Upper lobe of left lung (tissue), 6 donors: ENCODE measurements around the gene NTSR1. TPM values are rescaled to one million over a fixed set of nuclear protein-coding genes. Genes with fewer than 3 reads are reported as not detected.

Experiments
- ATAC-seq, 2 donors: fragments of 200-7000 bp; cut with Tn5 transposase; one replicate each; pipeline ENCODE4 v1.9.1; 2022; ENCODE audit warnings: mild to moderate bottlenecking in 2 of 2, moderate library complexity in 2 of 2; ENCODE audit not compliant: low FRiP score in 2 of 2
- DNase-seq, 2 donors: peaks; one replicate each; pipeline ENCODE4 v3.0.0-alpha.2; 2019 to 2020
- H3K27ac ChIP-seq, 4 donors: fragments of 200-600 bp; sonication (generic); one replicate each; pipeline ENCODE4 v1.5.1; 2016 to 2019
- H3K27me3 ChIP-seq, 4 donors: fragments of 200-600 bp; sonication (generic); one replicate each; pipeline ENCODE4 v1.5.1; 2017 to 2019
- H3K36me3 ChIP-seq, 4 donors: fragments of 200-600 bp; sonication (generic); one replicate each; pipeline ENCODE4 v1.5.1; 2016 to 2019
- H3K4me1 ChIP-seq, 4 donors: fragments of 200-600 bp; sonication (generic); one replicate each; pipeline ENCODE4 v1.5.1; 2018 to 2019
- H3K4me3 ChIP-seq, 4 donors: fragments of 200-600 bp; sonication (generic); one replicate each; pipeline ENCODE4 v1.5.1; 2017 to 2019; ENCODE audit warnings: mild to moderate bottlenecking in 2 of 4, moderate library complexity in 1 of 4
- H3K9me3 ChIP-seq, 4 donors: fragments of 200-600 bp; sonication (generic); one replicate each; pipeline ENCODE4 v1.5.1; 2018 to 2019
- EP300 ChIP-seq, 4 donors: sonication (generic); formaldehyde crosslinking; IDR thresholded peaks; one replicate each; pipeline ENCODE4 v1.5.1; 2017; ENCODE audit warnings: antibody characterized with exemption in 4 of 4, control low read depth in 2 of 4
- POLR2A ChIP-seq, 4 donors: fragments of 450-650 bp; IDR thresholded peaks; one replicate each; pipeline ENCODE4 v1.5.1; 2016 to 2017; ENCODE audit warnings: antibody characterized with exemption in 4 of 4, mild to moderate bottlenecking in 2 of 4
- POLR2AphosphoS5 ChIP-seq, 2 donors: sonication (generic); formaldehyde crosslinking; IDR thresholded peaks; one replicate each; pipeline ENCODE4 v1.5.1; 2017; ENCODE audit warnings: antibody characterized with exemption in 2 of 2
- WGBS, 2 donors: methylation state at CpG; one replicate each; pipeline ENCODE4 v1.1.5; 2017 to 2018; 5-methylcytosine and 5-hydroxymethylcytosine counted together
- total RNA-seq, 6 donors: library from RNA; depleted of rRNA in 4 of 6; stranded (reverse); fragments of >200 nt in 4 of 6; gene quantifications; one replicate each; pipeline versions ENCODE4 v1.1.0 to v1.2.1, GENCODE V29; 2016 to 2021
- TF ChIP-seq, protein P1 (sequence below), 6 experiments: fragments of 450-650 bp in 4 of 6; fragments of 200-600 bp in 2 of 6; sonication (generic) in 2 of 6; IDR thresholded peaks; one replicate each; pipeline ENCODE4 v1.5.1; 2016 to 2019; ENCODE audit warnings: antibody characterized with exemption in 6 of 6
- donor health status: DM: no; HTN: no; CAD: no; lungs with moderate emphysema.
- donor health status: DM: no; HTN: yes; CAD: no; lungs with severe emphysema.

Gene NTSR1
- total RNA-seq, 6 donors from 2014 or later = 0.20 to 1.4 (median 0.26) TPM; not detected in 1

DNA sequence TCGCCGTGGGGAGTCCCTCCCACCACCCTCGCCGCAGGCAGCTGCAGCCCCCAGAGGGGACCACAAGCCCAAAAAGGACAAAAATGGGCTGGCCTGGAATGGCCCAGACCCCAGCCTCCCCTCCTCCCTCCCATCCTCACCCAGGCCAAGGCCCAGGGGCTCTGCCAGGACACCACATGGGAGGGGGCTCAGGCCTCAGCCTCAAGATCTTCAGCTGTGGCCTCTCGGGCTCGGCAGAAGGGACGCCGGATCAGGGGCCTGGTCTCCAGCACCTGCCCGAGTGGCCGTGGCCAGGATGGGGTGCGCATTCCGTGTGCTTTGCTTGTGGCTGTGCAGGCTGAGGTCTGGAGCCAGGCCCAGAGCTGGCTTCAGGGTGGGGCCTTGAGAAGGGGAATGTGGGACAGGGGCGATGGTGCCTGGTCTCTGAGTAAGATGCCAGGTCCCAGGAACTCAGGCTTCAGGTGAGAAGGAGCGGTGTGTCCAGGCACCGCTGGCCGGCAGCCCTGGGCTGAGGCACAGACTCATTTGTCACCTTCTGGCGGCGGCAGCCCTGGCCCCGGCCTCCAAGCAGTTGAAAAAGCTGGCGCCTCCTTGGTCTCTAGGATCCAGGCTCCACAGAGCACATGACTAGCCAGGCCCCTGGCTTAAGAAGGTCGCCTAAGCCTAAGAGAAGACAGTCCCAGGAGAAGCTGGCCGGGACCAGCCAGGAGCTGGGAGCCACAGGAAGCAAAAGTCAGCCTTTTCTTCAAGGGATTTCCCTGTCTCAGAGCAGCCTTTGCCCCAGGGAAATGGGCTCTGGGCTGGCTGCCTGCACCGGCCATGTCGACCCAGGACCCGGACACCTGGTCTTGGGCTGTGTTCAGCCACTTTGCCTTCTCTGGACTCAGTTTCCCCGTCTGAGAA is 52.5 kb downstream of the NTSR1 start:
- no peaks in the 10 kb centered on the region for H3K4me1 ChIP-seq
- 76 to 77% methylated on average over 12 to 25 of the region's 26 CpGs for WGBS, 2 donors
- TF ChIP-seq EP300 (IDR thresholded peaks at IDR 0.05) = no peak
- no peak for TF ChIP-seq POLR2AphosphoS5 (IDR thresholded peaks at IDR 0.05)
- no peak overlapping the region for H3K27ac ChIP-seq
- DNase-seq = peak in 1 of 2 donors; percentile 75
- H3K9me3 ChIP-seq = no peaks in the 10 kb centered on the region
- peaks cover 0 to 2% (median 0%) of the 10 kb centered on the region in 4 donors for H3K27me3 ChIP-seq
- no peaks in the 10 kb centered on the region for H3K36me3 ChIP-seq
- ATAC-seq = no peak
- H3K4me3 ChIP-seq = no peak overlapping the region

DNA sequence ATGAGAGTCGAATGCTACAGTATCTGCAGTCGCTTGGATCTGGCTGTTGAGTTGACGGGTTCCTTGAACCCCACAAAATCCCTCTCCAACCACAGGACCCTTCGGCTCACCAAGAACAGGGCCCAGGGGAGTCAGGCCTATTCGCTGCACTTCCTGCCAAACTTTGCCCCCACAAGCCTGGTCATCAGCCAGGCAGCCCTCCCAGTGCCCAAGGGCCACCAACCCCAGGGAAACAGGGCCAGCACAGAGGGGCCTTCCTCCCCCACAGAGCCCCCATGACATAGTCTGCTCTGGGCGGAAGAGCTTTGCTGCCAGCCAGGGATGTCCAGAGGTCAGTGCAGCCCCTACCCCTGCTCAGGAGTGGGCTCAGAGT is 53.1 kb downstream of the NTSR1 start:
- TF ChIP-seq POLR2A (IDR thresholded peaks at IDR 0.05) (no peak), POLR2AphosphoS5 (IDR thresholded peaks at IDR 0.05) (no peak), EP300 (IDR thresholded peaks at IDR 0.05) (no peak)
- TF ChIP-seq, protein P1, sequence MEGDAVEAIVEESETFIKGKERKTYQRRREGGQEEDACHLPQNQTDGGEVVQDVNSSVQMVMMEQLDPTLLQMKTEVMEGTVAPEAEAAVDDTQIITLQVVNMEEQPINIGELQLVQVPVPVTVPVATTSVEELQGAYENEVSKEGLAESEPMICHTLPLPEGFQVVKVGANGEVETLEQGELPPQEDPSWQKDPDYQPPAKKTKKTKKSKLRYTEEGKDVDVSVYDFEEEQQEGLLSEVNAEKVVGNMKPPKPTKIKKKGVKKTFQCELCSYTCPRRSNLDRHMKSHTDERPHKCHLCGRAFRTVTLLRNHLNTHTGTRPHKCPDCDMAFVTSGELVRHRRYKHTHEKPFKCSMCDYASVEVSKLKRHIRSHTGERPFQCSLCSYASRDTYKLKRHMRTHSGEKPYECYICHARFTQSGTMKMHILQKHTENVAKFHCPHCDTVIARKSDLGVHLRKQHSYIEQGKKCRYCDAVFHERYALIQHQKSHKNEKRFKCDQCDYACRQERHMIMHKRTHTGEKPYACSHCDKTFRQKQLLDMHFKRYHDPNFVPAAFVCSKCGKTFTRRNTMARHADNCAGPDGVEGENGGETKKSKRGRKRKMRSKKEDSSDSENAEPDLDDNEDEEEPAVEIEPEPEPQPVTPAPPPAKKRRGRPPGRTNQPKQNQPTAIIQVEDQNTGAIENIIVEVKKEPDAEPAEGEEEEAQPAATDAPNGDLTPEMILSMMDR (IDR thresholded peaks at IDR 0.05) = no peak
- no peaks in the 10 kb centered on the region for H3K36me3 ChIP-seq
- no peak overlapping the region for H3K4me3 ChIP-seq
- 94% methylated on average over 3 to 6 of the region's 6 CpGs for WGBS, 2 donors
- H3K4me1 ChIP-seq = no peaks in the 10 kb centered on the region
- ATAC-seq = no peak
- no peaks in the 10 kb centered on the region for H3K9me3 ChIP-seq
- H3K27ac ChIP-seq = no peak overlapping the region
- H3K27me3 ChIP-seq = peaks cover 0 to 2% (median 0%) of the 10 kb centered on the region in 4 donors
- DNase-seq = no peak

DNA sequence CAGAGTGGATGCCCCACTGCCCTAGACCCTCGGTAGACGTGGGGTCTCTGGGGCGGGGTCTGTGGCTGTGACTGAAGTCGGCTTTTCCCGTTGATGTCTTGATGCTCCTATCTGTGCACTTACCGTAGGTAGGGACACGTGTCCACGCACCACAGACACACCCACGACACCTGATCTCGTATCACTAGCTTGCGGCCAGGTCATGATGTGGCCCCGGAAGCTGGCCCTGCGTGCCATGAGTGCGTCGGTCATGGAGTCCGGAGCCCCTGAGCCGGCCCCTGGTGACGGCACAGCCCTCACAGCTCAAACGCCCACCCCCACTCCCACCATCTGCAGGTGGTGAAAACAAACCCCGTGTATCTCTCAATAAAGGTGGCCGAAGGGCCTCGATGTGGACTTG is 53.7 kb downstream of the NTSR1 start:
- no peak for TF ChIP-seq POLR2AphosphoS5 (IDR thresholded peaks at IDR 0.05)
- TF ChIP-seq, protein P1 (IDR thresholded peaks at IDR 0.05) = no peak
- TF ChIP-seq EP300 (IDR thresholded peaks at IDR 0.05) = no peak
- no peak for TF ChIP-seq POLR2A (IDR thresholded peaks at IDR 0.05)
- Histone ChIP-seq H3K36me3 (no peaks in the 10 kb centered on the region), H3K27me3 (peaks cover 0 to 2% (median 0%) of the 10 kb centered on the region in 4 donors), H3K27ac (no peak overlapping the region), H3K9me3 (no peaks in the 10 kb centered on the region), H3K4me1 (no peaks in the 10 kb centered on the region), H3K4me3 (no peak overlapping the region)
- 86 to 87% methylated on average over 5 to 11 of the region's 22 CpGs for WGBS, 2 donors
- DNase-seq (peak in 1 of 2 donors; percentile 52), ATAC-seq (no peak)

DNA sequence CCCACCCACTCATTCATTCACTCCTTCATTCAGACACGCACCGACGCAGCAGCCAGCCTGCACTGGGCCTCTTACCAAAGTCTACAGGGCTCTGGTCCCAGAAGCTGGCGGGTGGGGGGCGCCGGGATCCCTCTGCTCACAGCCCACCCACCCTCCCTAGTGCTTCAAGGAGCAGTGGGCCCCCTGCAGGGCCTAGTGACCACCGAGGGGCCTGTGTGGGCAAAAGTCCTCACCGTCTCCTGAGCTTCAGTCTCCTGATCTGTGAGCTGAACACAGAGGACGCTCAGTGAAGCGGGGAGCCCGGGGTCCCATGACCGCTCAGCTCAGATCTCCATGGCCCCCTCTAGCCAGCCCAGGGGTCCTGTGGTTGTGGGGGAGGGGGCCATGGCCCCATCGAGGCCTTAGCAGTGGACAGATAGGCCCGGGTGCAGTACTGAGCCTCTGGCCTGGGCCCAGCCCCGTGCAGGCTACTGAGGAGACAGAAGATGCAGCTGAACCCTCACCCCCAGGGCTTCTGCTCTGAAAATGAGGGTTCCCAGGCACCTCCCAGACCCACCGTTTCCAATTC is 54.2 kb downstream of the NTSR1 start:
- H3K27ac ChIP-seq = no peak overlapping the region
- WGBS, 2 donors = 94% methylated on average over 3 to 16 of the region's 16 CpGs
- no peaks in the 10 kb centered on the region for H3K36me3 ChIP-seq
- ATAC-seq = no peak
- TF ChIP-seq, protein P1 (IDR thresholded peaks at IDR 0.05) = no peak
- TF ChIP-seq POLR2AphosphoS5 (IDR thresholded peaks at IDR 0.05) = no peak
- no peak for TF ChIP-seq POLR2A (IDR thresholded peaks at IDR 0.05)
- TF ChIP-seq EP300 (IDR thresholded peaks at IDR 0.05) = no peak
- no peak overlapping the region for H3K4me3 ChIP-seq
- no peaks in the 10 kb centered on the region for H3K9me3 ChIP-seq
- peak in 1 of 2 donors; percentile 62 for DNase-seq
- no peaks in the 10 kb centered on the region for H3K4me1 ChIP-seq
- peaks cover 0 to 2% (median 0%) of the 10 kb centered on the region in 4 donors for H3K27me3 ChIP-seq

DNA sequence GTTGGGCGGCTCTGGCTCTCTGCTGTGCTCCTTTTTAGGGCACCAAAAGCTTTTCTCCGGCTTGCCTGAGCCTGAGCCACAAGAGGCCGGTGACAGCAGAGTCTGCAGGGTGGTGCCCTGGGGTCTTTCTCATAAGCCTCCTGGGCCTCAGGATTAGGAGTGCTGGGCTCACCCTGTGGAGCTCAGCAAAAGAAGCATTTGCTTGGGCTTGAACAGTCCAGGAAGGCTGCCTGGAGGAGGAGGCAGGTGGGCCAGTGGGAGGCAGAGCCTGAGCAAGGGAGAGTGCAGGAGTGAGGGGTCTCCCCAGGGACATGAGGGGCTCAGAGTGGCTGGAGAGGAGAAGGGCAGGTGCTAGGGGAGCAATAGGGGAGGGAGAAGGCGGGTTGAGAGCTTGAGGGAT is 54.8 kb downstream of the NTSR1 start:
- H3K4me1 ChIP-seq = peaks cover 0 to 3% (median 0%) of the 10 kb centered on the region in 4 donors
- 100% methylated on average over 1 to 4 of the region's 4 CpGs for WGBS, 2 donors

More for the DNA sequence above, 54.8 kb downstream of the NTSR1 start:
- Histone ChIP-seq H3K27me3 (peaks cover 0 to 2% (median 0%) of the 10 kb centered on the region in 4 donors), H3K4me3 (no peak overlapping the region), H3K36me3 (no peaks in the 10 kb centered on the region), H3K27ac (no peak overlapping the region), H3K9me3 (no peaks in the 10 kb centered on the region)
- DNase-seq = no peak
- no peak for TF ChIP-seq EP300 (IDR thresholded peaks at IDR 0.05)
- no peak for TF ChIP-seq POLR2AphosphoS5 (IDR thresholded peaks at IDR 0.05)
- TF ChIP-seq, protein P1 (IDR thresholded peaks at IDR 0.05) = no peak
- TF ChIP-seq POLR2A (IDR thresholded peaks at IDR 0.05) = no peak
- no peak for ATAC-seq
